Measurements from ENCODE around the gene P2RY8.
"Not testable (repeated sequence)": the region's sequence is repeated elsewhere in the genome, so short reads cannot be mapped to it uniquely, and the experiment has no call there.

P2RY8 gene

GRCh38 chrX:1485033-1485432, 52.0 kb downstream of the P2RY8 start:
- no peak for DNase-seq

- no peak for DNase-seq
These were observed 52.4 kb downstream of the P2RY8 start for GRCh38 chrX:1484638-1485019.

- no peak for DNase-seq
These were observed 52.9 kb downstream of the P2RY8 start for GRCh38 chrX:1483843-1484637.

- not testable (repeated sequence) for DNase-seq
These were observed 54.5 kb downstream of the P2RY8 start for GRCh38 chrX:1482530-1482928.

GRCh38 chrX:1481636-1482529, 55.1 kb downstream of the P2RY8 start:
- no peak for DNase-seq

- DNase-seq, result peak; percentile 39
These were observed 56.8 kb downstream of the P2RY8 start for GRCh38 chrX:1480082-1480785.

GRCh38 chrX:1477801-1478458, 59.1 kb downstream of the P2RY8 start:
- peak; percentile 43 for DNase-seq

- no peak for DNase-seq
These were observed 59.8 kb downstream of the P2RY8 start for GRCh38 chrX:1477229-1477628.

- DNase-seq, result no peak
These were observed 60.3 kb downstream of the P2RY8 start for GRCh38 chrX:1476682-1477081.

GRCh38 chrX:1475881-1476280, 61.1 kb downstream of the P2RY8 start:
- no peak for DNase-seq

GRCh38 chrX:1475481-1475880, 61.5 kb downstream of the P2RY8 start:
- no peak for DNase-seq

- not testable (repeated sequence) for DNase-seq
These were observed 62.4 kb downstream of the P2RY8 start for GRCh38 chrX:1474593-1474992.

GRCh38 chrX:1472975-1473374, 64.0 kb downstream of the P2RY8 start:
- DNase-seq, result no peak

- peak; percentile 86 for DNase-seq
These were observed 68.7 kb downstream of the P2RY8 start for GRCh38 chrX:1468250-1468772.

- DNase-seq, result peak; percentile 73
These were observed 69.9 kb downstream of the P2RY8 start for GRCh38 chrX:1466971-1467561.

- no peak for DNase-seq
These were observed 70.7 kb downstream of the P2RY8 start for GRCh38 chrX:1466232-1466661.

GRCh38 chrX:1465286-1466231, 71.4 kb downstream of the P2RY8 start:
- no peak for DNase-seq

GRCh38 chrX:1464971-1465285, 72.1 kb downstream of the P2RY8 start:
- no peak for DNase-seq

- DNase-seq, result no peak
These were observed 72.7 kb downstream of the P2RY8 start for GRCh38 chrX:1464041-1464970.

GRCh38 chrX:1463581-1463980, 73.4 kb downstream of the P2RY8 start:
- DNase-seq, result no peak

All from MV-4-11 (cell line).